K562 (cell line): ENCODE measurements around the gene NEDD4L. TPM values are rescaled to one million over a fixed set of nuclear protein-coding genes. Genes with fewer than 3 reads are reported as not detected.

Experiments
- ATAC-seq: fragments of 200-7000 bp; cut with Tn5 transposase; 3 replicates; pipeline ENCODE4 v1.9.1; 2020; ENCODE audit warnings: moderate library complexity
- BruUV-seq: library from RNA; stranded (reverse); fragments of 400-500 nt; replicated peaks from 2 replicates; lab custom pipeline; 2021; lab: Mats Ljungman, UMichigan
- CTCF ChIA-PET: fragments of 300-600 bp; formaldehyde crosslinking; extraction: SDS; loops from one replicate; lab custom pipeline; 2021; ENCODE audit warnings: low intra/inter-chr PET ratio; lab: Yijun Ruan, JAX
- POLR2A ChIA-PET: fragments of 300-600, 350-650 bp; sonication (Branson Sonifier 250); formaldehyde crosslinking; extraction: SDS; loops from one replicate; lab custom pipeline; 2021; ENCODE audit warnings: antibody characterized with exemption, inconsistent platforms; lab: Yijun Ruan, JAX
- DNase-seq, 4 experiments: peaks; one replicate each; pipeline versions ENCODE4 v3.0.0 to v3.0.0-alpha.2; 2011 to 2018; ENCODE audit warnings: low spot score in 3 of 4, mixed read lengths in 3 of 4; ENCODE audit errors: extremely low read depth in 1 of 4
- FAIRE-seq: peaks from 2 replicates; lab custom pipeline; 2011; peaks lifted over from hg19 to GRCh38; lab: Jason Lieb, UNC
- H2AFZ ChIP-seq: 2 replicates; pipeline ENCODE4 v1.6.0; 2011; ENCODE audit warnings: low read depth, low read length, control low read depth, inconsistent platforms
- H3K27ac ChIP-seq: fragments of 200-600 bp; 3 replicates; pipeline ENCODE4 v1.8.0; 2011; ENCODE audit warnings: low read depth, mild to moderate bottlenecking, control low read depth, inconsistent platforms, low read length, moderate library complexity, mixed read lengths; ENCODE audit errors: extremely low read depth
- H3K27me3 ChIP-seq, 2 experiments: fragments of 300-600 bp in 1 of 2; 2 replicates in 1 of 2; 3 replicates in 1 of 2; pipeline versions ENCODE4 v1.6.0 to v1.8.0; 2011; ENCODE audit warnings: inconsistent platforms in 2 of 2, low read length in 2 of 2, mild to moderate bottlenecking in 1 of 2, mixed read lengths in 1 of 2, moderate library complexity in 1 of 2; ENCODE audit not compliant: control insufficient read depth in 2 of 2, insufficient read depth in 2 of 2
- H3K36me3 ChIP-seq: fragments of 300-600 bp; 3 replicates; pipeline ENCODE4 v1.8.0; 2011; ENCODE audit warnings: mild to moderate bottlenecking, low read length, inconsistent platforms; ENCODE audit not compliant: control insufficient read depth, insufficient read depth
- H3K4me1 ChIP-seq, 2 experiments: fragments of 200-600 bp in 1 of 2; replicated peaks in 1 of 2; 2 replicates in 1 of 2; 3 replicates in 1 of 2; pipeline versions ENCODE4 v1.5.1 to v1.8.0; 2011; ENCODE audit warnings: inconsistent platforms in 2 of 2, low read length in 2 of 2, mild to moderate bottlenecking in 1 of 2, mixed read lengths in 1 of 2, moderate library complexity in 1 of 2; ENCODE audit not compliant: control insufficient read depth in 2 of 2, insufficient read depth in 2 of 2
- H3K4me2 ChIP-seq: 2 replicates; pipeline ENCODE4 v1.6.1; 2011; ENCODE audit warnings: low read length, control low read depth, inconsistent platforms, mixed read lengths; ENCODE audit not compliant: insufficient read depth
- H3K4me3 ChIP-seq: fragments of 200-600 bp; sonication (generic), shearing (Covaris generic); 2 replicates; pipeline ENCODE4 v1.5.1; 2016; ENCODE audit warnings: control low read depth, inconsistent platforms
- H3K79me2 ChIP-seq: fragments of 200-600 bp; 3 replicates; pipeline ENCODE4 v1.8.0; 2011; ENCODE audit warnings: low read length, inconsistent platforms; ENCODE audit not compliant: control insufficient read depth, insufficient read depth
- H3K9ac ChIP-seq, 2 experiments: 2 replicates each; pipeline versions ENCODE4 v1.6.0 to v1.6.1; 2011; ENCODE audit warnings: low read depth in 2 of 2, low read length in 2 of 2, control low read depth in 1 of 2, inconsistent platforms in 1 of 2, mild to moderate bottlenecking in 1 of 2, mixed read lengths in 1 of 2; ENCODE audit not compliant: insufficient read depth in 1 of 2
- H3K9me1 ChIP-seq: one replicate; pipeline ENCODE4 v1.6.0; 2011; ENCODE audit warnings: inconsistent platforms, mild to moderate bottlenecking, low read length, moderate library complexity; ENCODE audit not compliant: control insufficient read depth, insufficient read depth
- H3K9me3 ChIP-seq: replicated peaks from 2 replicates; pipeline ENCODE4 v1.5.1; 2011; ENCODE audit warnings: low read depth, low read length, inconsistent platforms; ENCODE audit not compliant: control insufficient read depth, insufficient read depth
- H4K20me1 ChIP-seq: replicated peaks from 2 replicates; pipeline ENCODE4 v1.6.1; 2011; ENCODE audit warnings: low read length, inconsistent platforms, mixed read lengths; ENCODE audit not compliant: control insufficient read depth, insufficient read depth
- ARID1B ChIP-seq: fragments of 450-650 bp; IDR thresholded peaks from 2 replicates; pipeline ENCODE4 v1.6.1; 2016; ENCODE audit warnings: antibody characterized with exemption, mild to moderate bottlenecking, inconsistent platforms
- ARNT ChIP-seq, 2 experiments: fragments of 450-650 bp; IDR thresholded peaks; 2 replicates each; pipeline ENCODE4 v1.6.1; 2016; ENCODE audit warnings: mild to moderate bottlenecking in 1 of 2
- FOXP1 ChIP-seq: sonication (generic); formaldehyde crosslinking; IDR thresholded peaks from 2 replicates; pipeline ENCODE4 v1.8.0; 2022; ENCODE audit warnings: mild to moderate bottlenecking, missing genetic modification reagents
- ZFP91 ChIP-seq: sonication (generic); formaldehyde crosslinking; IDR thresholded peaks from 2 replicates; pipeline ENCODE4 v1.8.0; 2022; ENCODE audit warnings: mild to moderate bottlenecking, missing genetic modification reagents
- WGBS: fragments of 100-300 bp; shearing (Covaris generic); methylation state at CpG from one replicate; pipeline ENCODE4 v1.1.6; 2016; ENCODE audit warnings: low coverage, mixed read lengths; ENCODE audit not compliant: insufficient coverage; ENCODE audit errors: missing lambda C conversion rate; 5-methylcytosine and 5-hydroxymethylcytosine counted together
- in situ Hi-C: fragments of 300-500 bp; cut with MboI; formaldehyde crosslinking; loops from 4 replicates; pipeline ENCODE4 v1.15.0; 2018; ENCODE audit warnings: inconsistent platforms, mixed read lengths
- intact Hi-C: fragments of 100-400 bp; cut with micrococcal nuclease; formaldehyde crosslinking; loops from 2 replicates; pipeline ENCODE4 v1.14.2; 2022
- polyA plus RNA-seq, 8 experiments: library from polyadenylated mRNA; depleted of rRNA in 4 of 8; stranded (reverse) in 5 of 8; unstranded in 3 of 8; fragments of >200 nt; fragmentation: Nextera tagmentation in 2 of 8; fragmentation: Illumina TruSeq in 1 of 8; extraction: Ambion mirVana in 2 of 8; extraction: Trizol in 1 of 8; gene quantifications; 2 replicates each; pipeline versions ENCODE4 v1.2.1 to v1.2.3, GENCODE V29; 2011 to 2014; ENCODE audit warnings: inconsistent platforms in 1 of 8, missing spikeins in 1 of 8
- total RNA-seq, 7 experiments: library from RNA; depleted of rRNA in 6 of 7; stranded (reverse); fragments of >200 nt in 6 of 7; fragmentation: Illumina TruSeq in 2 of 7; extraction: Trizol in 2 of 7; gene quantifications; 2 replicates each; pipeline versions ENCODE4 v1.2.1 to v1.2.3, GENCODE V29; 2011 to 2021; ENCODE audit warnings: low replicate concordance in 1 of 7

Gene NEDD4L
- total and polyA plus RNA-seq, 9 of the 15 experiments (the other 6 are each of a cell fraction or from before 2014, with no cell fraction given) = 8.1 to 33.4 (median 19.9) TPM

DNA sequence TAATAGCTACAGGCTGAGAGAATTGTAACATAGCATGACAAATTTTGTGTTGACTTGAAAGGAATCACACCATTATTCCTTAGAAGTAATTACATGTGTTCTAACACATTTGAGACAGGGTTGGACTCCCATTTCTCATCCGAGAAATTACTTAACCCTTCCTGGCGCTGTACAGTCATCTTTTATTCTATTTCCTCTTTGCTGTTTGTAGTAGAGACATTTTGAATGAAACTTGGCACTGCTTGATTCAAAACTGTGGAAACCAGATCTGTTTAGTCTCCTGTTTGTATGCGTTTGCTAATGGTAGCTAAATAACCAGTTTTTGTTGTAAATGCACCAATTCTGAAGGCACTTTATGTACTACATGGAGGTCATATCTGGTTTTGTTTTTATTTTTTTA is 352.9 kb downstream of the NEDD4L start:
- no TSS peak for BruUV-seq
- FAIRE-seq (no peak), DNase-seq (no peak), ATAC-seq (no peak)
- Histone ChIP-seq H2AFZ (no peak overlapping the region), H3K4me3 (no peak overlapping the region), H4K20me1 (no peaks in the 10 kb centered on the region), H3K9me1 (peaks cover under 1% of the 10 kb centered on the region), H3K4me1 (no peaks in the 10 kb centered on the region), H3K4me2 (no peak overlapping the region), H3K79me2 (no peaks in the 10 kb centered on the region), H3K27me3 (no peaks in the 10 kb centered on the region), H3K9ac (no peak overlapping the region), H3K27ac (no peak overlapping the region), H3K36me3 (peaks cover 17% of the 10 kb centered on the region; the same call in 1 of the 3 replicates), H3K9me3 (no peaks in the 10 kb centered on the region)
- 89% methylated on average over 3 of the region's 3 CpGs for WGBS
- intact Hi-C loops = no loop called here
- ChIA-PET POLR2A (no interaction called here), CTCF (no interaction called here)
- TF ChIP-seq ARNT (IDR thresholded peaks at IDR 0.05) = no peak
- in situ Hi-C loops = no loop called here

DNA sequence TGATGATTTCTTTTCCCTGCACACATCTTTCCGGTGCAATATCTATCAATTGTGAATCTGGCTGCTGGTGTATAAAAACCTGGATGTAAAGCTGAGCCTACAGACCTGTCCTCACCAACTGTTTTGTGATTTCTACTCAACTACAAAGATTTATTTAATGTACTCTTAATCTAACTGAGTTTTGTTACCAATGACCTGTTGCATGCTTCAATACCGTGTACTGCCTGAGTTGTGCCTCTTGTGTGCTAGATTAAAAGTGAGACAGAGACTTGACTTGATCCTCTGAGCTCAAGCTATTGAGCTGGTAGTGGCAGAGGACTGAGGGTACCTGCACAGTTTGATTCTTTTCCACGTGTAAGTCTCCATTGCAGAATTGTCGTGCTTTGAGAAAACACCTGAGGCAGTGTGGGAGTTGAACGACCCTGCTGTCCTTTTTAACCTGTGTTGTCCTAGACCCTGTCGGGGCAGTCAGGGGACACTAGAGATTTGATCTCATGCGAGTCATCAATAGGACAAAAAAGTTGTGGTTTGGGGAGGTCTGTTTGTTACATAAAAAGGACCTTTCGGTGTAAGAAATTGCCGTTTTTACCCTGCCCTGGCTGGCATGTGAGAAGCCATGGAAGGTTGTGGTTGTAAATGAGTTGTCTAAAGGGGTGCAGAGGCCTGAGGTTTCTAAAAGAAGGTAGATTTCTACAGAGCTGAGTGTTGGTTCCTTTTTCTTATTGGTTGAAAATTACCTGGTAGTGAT is 353.5 kb downstream of the NEDD4L start:
- no peaks in the 10 kb centered on the region for H3K9me3 ChIP-seq
- H3K27ac ChIP-seq = no peak overlapping the region
- intact Hi-C loops (no loop called here), in situ Hi-C loops (no loop called here)
- no peak overlapping the region for H3K4me2 ChIP-seq
- BruUV-seq = no TSS peak
- no peaks in the 10 kb centered on the region for H3K4me1 ChIP-seq
- 55% methylated on average over 9 of the region's 9 CpGs for WGBS
- no peak for DNase-seq
- ATAC-seq = no peak
- H3K79me2 ChIP-seq = no peaks in the 10 kb centered on the region
- no peak overlapping the region for H3K9ac ChIP-seq
- H3K9me1 ChIP-seq = no peaks in the 10 kb centered on the region
- H3K27me3 ChIP-seq = no peaks in the 10 kb centered on the region
- H4K20me1 ChIP-seq = no peaks in the 10 kb centered on the region
- ChIA-PET POLR2A (interaction anchor here (0.7 kb wide), 1 partner anchor 1346 kb away, joined by 3 read pairs; no protein-coding TSS in a partner anchor), CTCF (no interaction called here)
- no peak overlapping the region for H2AFZ ChIP-seq
- no peak for FAIRE-seq
- H3K4me3 ChIP-seq = no peak overlapping the region
- peaks cover 12% of the 10 kb centered on the region; the same call in 1 of the 3 replicates for H3K36me3 ChIP-seq
- TF ChIP-seq ARID1B = no peak
- TF ChIP-seq ZFP91 (CRISPR knock-in tag) = no peak
- TF ChIP-seq FOXP1 = no peak
